Muscle layer of colon (tissue), 2 donors: ENCODE results near the gene P2RX2.

Source experiments
- H3K27ac ChIP-seq: one replicate; pipeline ENCODE4 v1.7.0; 2013; ENCODE audit warnings: low read depth, mild to moderate bottlenecking, low read length, moderate library complexity
- H3K27me3 ChIP-seq, 2 donors: one replicate each; pipeline ENCODE4 v1.7.0; 2013; ENCODE audit warnings: low read length in 2 of 2, mild to moderate bottlenecking in 2 of 2; ENCODE audit not compliant: insufficient read depth in 2 of 2, control insufficient read depth in 1 of 2
- H3K36me3 ChIP-seq: one replicate; pipeline ENCODE4 v1.7.0; 2013; ENCODE audit warnings: mild to moderate bottlenecking, low read length; ENCODE audit not compliant: insufficient read depth
- H3K4me1 ChIP-seq: one replicate; pipeline ENCODE4 v1.7.0; 2013; ENCODE audit warnings: mild to moderate bottlenecking, low read length; ENCODE audit not compliant: insufficient read depth
- H3K4me3 ChIP-seq, 2 donors: one replicate each; pipeline ENCODE4 v1.7.0; 2013; ENCODE audit warnings: low read length in 2 of 2, low read depth in 1 of 2, mild to moderate bottlenecking in 1 of 2, moderate library complexity in 1 of 2
- H3K9ac ChIP-seq: one replicate; pipeline ENCODE4 v1.7.0; 2013; ENCODE audit warnings: low read length
- H3K9me3 ChIP-seq: one replicate; pipeline ENCODE4 v1.7.0; 2013; ENCODE audit warnings: mild to moderate bottlenecking, low read length
- donor health status: abdominal sarcoma.
- donor health status: Adenocarcinoma of cecum.

The P2RX2 gene

GRCh38 chr12:132617135-132617701 is 1.4 kb upstream of the P2RX2 start:
- Histone ChIP-seq H3K4me1 (peaks cover 1% of the 10 kb centered on the region), H3K36me3 (no peaks in the 10 kb centered on the region), H3K4me3 (no peak overlapping the region), H3K27me3 (peaks cover 27 to 51% of the 10 kb centered on the region in 2 donors), H3K9me3 (peaks cover 4% of the 10 kb centered on the region), H3K9ac (no peak overlapping the region), H3K27ac (no peak overlapping the region)

- peaks cover 27 to 51% of the 10 kb centered on the region in 2 donors for H3K27me3 ChIP-seq
These were observed 524 bp upstream of the P2RX2 start for GRCh38 chr12:132617822-132618682.

GRCh38 chr12:132619071-132619385 is 452 bp downstream of the P2RX2 start:
- Histone ChIP-seq H3K4me1 (peaks cover 8% of the 10 kb centered on the region), H3K36me3 (no peaks in the 10 kb centered on the region), H3K9me3 (peaks cover 4% of the 10 kb centered on the region), H3K27ac (no peak overlapping the region), H3K4me3 (no peak overlapping the region), H3K27me3 (peaks cover 27 to 51% of the 10 kb centered on the region in 2 donors), H3K9ac (no peak overlapping the region)

More at GRCh38 chr12:132617822-132618682, 524 bp upstream of the P2RX2 start:
- Histone ChIP-seq H3K36me3 (no peaks in the 10 kb centered on the region), H3K27ac (no peak overlapping the region), H3K4me1 (peaks cover 8% of the 10 kb centered on the region), H3K9ac (no peak overlapping the region), H3K9me3 (peaks cover 4% of the 10 kb centered on the region), H3K4me3 (no peak overlapping the region)

- peaks cover 27 to 51% of the 10 kb centered on the region in 2 donors for H3K27me3 ChIP-seq
These were observed 973 bp downstream of the P2RX2 start for GRCh38 chr12:132619386-132620112.

GRCh38 chr12:132620113-132620898 is 1.7 kb downstream of the P2RX2 start:
- peaks cover 4% of the 10 kb centered on the region for H3K9me3 ChIP-seq
- peaks cover 11% of the 10 kb centered on the region for H3K36me3 ChIP-seq
- no peak overlapping the region for H3K9ac ChIP-seq
- no peak overlapping the region for H3K27ac ChIP-seq
- H3K4me1 ChIP-seq = peaks cover 8% of the 10 kb centered on the region
- peaks cover 24 to 49% of the 10 kb centered on the region in 2 donors for H3K27me3 ChIP-seq
- H3K4me3 ChIP-seq = no peak overlapping the region

More at GRCh38 chr12:132619386-132620112, 973 bp downstream of the P2RX2 start:
- H3K4me3 ChIP-seq = no peak overlapping the region
- peaks cover 4% of the 10 kb centered on the region for H3K9me3 ChIP-seq
- peaks cover 4% of the 10 kb centered on the region for H3K36me3 ChIP-seq
- no peak overlapping the region for H3K27ac ChIP-seq
- H3K4me1 ChIP-seq = peaks cover 8% of the 10 kb centered on the region
- no peak overlapping the region for H3K9ac ChIP-seq

- peaks cover 18 to 41% of the 10 kb centered on the region in 2 donors for H3K27me3 ChIP-seq
- peaks cover 8% of the 10 kb centered on the region for H3K4me1 ChIP-seq
- H3K9me3 ChIP-seq = peaks cover 4% of the 10 kb centered on the region
These were observed 2.5 kb downstream of the P2RX2 start for GRCh38 chr12:132620899-132621656.

GRCh38 chr12:132621657-132622435 is 3.3 kb downstream of the P2RX2 start:
- Histone ChIP-seq H3K9ac (no peak overlapping the region), H3K9me3 (peaks cover 3% of the 10 kb centered on the region), H3K4me1 (peaks cover 8% of the 10 kb centered on the region), H3K27ac (no peak overlapping the region), H3K36me3 (peaks cover 12% of the 10 kb centered on the region), H3K4me3 (no peak overlapping the region), H3K27me3 (peaks cover 10 to 34% of the 10 kb centered on the region in 2 donors)

More at GRCh38 chr12:132620899-132621656, 2.5 kb downstream of the P2RX2 start:
- Histone ChIP-seq H3K4me3 (no peak overlapping the region), H3K36me3 (peaks cover 12% of the 10 kb centered on the region), H3K27ac (no peak overlapping the region), H3K9ac (no peak overlapping the region)

- no peaks in the 10 kb centered on the region for H3K9me3 ChIP-seq
- H3K27me3 ChIP-seq = peaks cover 3 to 27% of the 10 kb centered on the region in 2 donors
- no peak overlapping the region for H3K4me3 ChIP-seq
- no peak overlapping the region for H3K27ac ChIP-seq
- H3K36me3 ChIP-seq = peaks cover 12% of the 10 kb centered on the region
- peaks cover 8% of the 10 kb centered on the region for H3K4me1 ChIP-seq
- no peak overlapping the region for H3K9ac ChIP-seq
These were observed 4.0 kb downstream of the P2RX2 start for GRCh38 chr12:132622437-132623071.

- no peaks in the 10 kb centered on the region for H3K9me3 ChIP-seq
- peaks cover 8% of the 10 kb centered on the region for H3K4me1 ChIP-seq
- H3K27me3 ChIP-seq = peaks cover 0 to 20% of the 10 kb centered on the region in 2 donors
- no peak overlapping the region for H3K27ac ChIP-seq
- no peak overlapping the region for H3K4me3 ChIP-seq
- H3K36me3 ChIP-seq = peaks cover 12% of the 10 kb centered on the region
- H3K9ac ChIP-seq = no peak overlapping the region
These were observed 4.7 kb downstream of the P2RX2 start for GRCh38 chr12:132623072-132623869.
